Gastroesophageal sphincter (tissue), 3 donors: ENCODE results near the gene RAD51B.

Experiments used
- POLR2A ChIP-seq, 2 donors: fragments of 450-650 bp; IDR thresholded peaks; one replicate each; pipeline ENCODE4 v1.6.1; 2017; ENCODE audit warnings: antibody characterized with exemption in 2 of 2, mild to moderate bottlenecking in 2 of 2, moderate library complexity in 1 of 2
- TF ChIP-seq, protein P1 (sequence below), 4 experiments: fragments of 200-600 bp in 2 of 4; fragments of 450-650 bp in 2 of 4; sonication (generic) in 1 of 4; IDR thresholded peaks; one replicate each; pipeline ENCODE4 v1.5.1; 2017 to 2019; ENCODE audit warnings: antibody characterized with exemption in 4 of 4, mild to moderate bottlenecking in 2 of 4, moderate library complexity in 2 of 4

DNA sequence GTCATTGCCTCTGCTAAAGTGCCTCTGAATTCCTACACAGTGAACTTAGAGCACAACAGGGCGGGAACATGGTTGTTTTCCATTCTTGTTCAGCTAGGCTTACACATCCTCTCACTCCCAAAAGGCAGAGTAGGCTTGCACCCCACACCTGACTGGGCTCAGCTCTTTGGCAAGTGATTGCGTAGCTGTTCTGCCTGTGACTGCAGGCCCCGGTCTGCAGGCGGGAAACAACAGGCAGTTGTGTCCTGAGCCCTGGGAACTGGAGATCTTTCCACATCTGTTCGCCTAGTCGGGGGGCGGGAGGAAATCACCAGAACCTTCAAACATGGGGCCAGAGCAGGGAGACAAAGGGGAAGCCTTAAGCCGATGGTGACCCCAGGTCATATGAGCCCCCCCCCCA is 698.6 kb downstream of the RAD51B start:
- TF ChIP-seq, protein P1, sequence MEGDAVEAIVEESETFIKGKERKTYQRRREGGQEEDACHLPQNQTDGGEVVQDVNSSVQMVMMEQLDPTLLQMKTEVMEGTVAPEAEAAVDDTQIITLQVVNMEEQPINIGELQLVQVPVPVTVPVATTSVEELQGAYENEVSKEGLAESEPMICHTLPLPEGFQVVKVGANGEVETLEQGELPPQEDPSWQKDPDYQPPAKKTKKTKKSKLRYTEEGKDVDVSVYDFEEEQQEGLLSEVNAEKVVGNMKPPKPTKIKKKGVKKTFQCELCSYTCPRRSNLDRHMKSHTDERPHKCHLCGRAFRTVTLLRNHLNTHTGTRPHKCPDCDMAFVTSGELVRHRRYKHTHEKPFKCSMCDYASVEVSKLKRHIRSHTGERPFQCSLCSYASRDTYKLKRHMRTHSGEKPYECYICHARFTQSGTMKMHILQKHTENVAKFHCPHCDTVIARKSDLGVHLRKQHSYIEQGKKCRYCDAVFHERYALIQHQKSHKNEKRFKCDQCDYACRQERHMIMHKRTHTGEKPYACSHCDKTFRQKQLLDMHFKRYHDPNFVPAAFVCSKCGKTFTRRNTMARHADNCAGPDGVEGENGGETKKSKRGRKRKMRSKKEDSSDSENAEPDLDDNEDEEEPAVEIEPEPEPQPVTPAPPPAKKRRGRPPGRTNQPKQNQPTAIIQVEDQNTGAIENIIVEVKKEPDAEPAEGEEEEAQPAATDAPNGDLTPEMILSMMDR (IDR thresholded peaks at IDR 0.05), result no peak
- TF ChIP-seq POLR2A (IDR thresholded peaks at IDR 0.05), result no peak
